Vagina (tissue), 2 donors: Measurements from ENCODE around the gene NEIL1.

Source experiments
- CTCF ChIP-seq, 3 experiments: fragments of 450-650 bp in 2 of 3; fragments of 200-600 bp in 1 of 3; sonication (generic) in 1 of 3; IDR thresholded peaks; one replicate each; pipeline ENCODE4 v1.5.1; 2017 to 2019; ENCODE audit warnings: antibody characterized with exemption in 3 of 3, mild to moderate bottlenecking in 2 of 3, moderate library complexity in 2 of 3
- POLR2A ChIP-seq, 2 donors: fragments of 450-650 bp; IDR thresholded peaks; one replicate each; pipeline ENCODE4 v1.6.1; 2017; ENCODE audit warnings: antibody characterized with exemption in 2 of 2, mild to moderate bottlenecking in 2 of 2, moderate library complexity in 2 of 2
- POLR2AphosphoS5 ChIP-seq, 2 donors: sonication (generic); formaldehyde crosslinking; IDR thresholded peaks; one replicate each; pipeline ENCODE4 v1.9.0; 2017; ENCODE audit warnings: antibody characterized with exemption in 2 of 2, mild to moderate bottlenecking in 2 of 2, low read depth in 1 of 2; ENCODE audit not compliant: insufficient read depth in 1 of 2

DNA sequence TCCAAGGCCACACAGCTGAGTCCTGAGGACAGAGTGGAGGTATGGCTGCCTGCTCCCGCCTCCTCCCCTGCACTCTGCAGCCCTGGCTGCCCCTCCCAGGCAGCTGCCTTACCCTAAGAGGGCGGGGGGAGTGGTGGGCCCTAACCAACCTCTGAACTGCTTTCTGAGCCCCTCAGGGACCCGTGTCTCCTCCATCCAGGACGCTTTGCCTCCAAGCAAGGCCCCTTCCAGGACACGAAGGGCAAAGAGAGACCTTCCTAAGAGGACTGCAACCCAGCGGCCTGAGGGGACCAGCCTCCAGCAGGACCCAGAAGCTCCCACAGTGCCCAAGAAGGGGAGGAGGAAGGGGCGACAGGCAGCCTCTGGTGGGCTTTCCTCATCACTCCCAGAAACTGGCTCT, 7.6 kb downstream of the NEIL1 start:
- TF ChIP-seq CTCF (IDR thresholded peaks at IDR 0.05), result no peak
- TF ChIP-seq POLR2A (IDR thresholded peaks at IDR 0.05), result no peak
- no peak for TF ChIP-seq POLR2AphosphoS5 (IDR thresholded peaks at IDR 0.05; ENCODE audit: insufficient read depth in 1 of 2, low read depth in 1 of 2)
